SU-DHL-6 (cell line): ENCODE measurements around the gene CYP4X1.
"Not testable (repeated sequence)": the region's sequence is repeated elsewhere in the genome, so short reads cannot be mapped to it uniquely, and the experiment has no call there.

Experiments
- H2AFZ ChIP-seq: fragments of 200-600 bp; sonication (generic); 2 replicates; pipeline ENCODE4 v1.6.1; 2014; ENCODE audit warnings: low read depth, mild to moderate bottlenecking, moderate library complexity, mixed read lengths, antibody characterized with exemption, low read length; ENCODE audit not compliant: severe bottlenecking
- H3F3A ChIP-seq: fragments of 200-600 bp; shearing (Covaris generic); 2 replicates; pipeline ENCODE4 v1.6.0; 2016; ENCODE audit warnings: antibody characterized with exemption, mild to moderate bottlenecking; ENCODE audit not compliant: insufficient read depth
- H3K27ac ChIP-seq: fragments of 200-600 bp; sonication (generic); 2 replicates; pipeline ENCODE4 v1.5.1; 2016; ENCODE audit warnings: low read depth, mild to moderate bottlenecking, low read length, moderate library complexity, mixed read lengths
- H3K27me3 ChIP-seq: fragments of 200-600 bp; sonication (generic), shearing (Covaris generic); 2 replicates; pipeline ENCODE4 v1.6.0; 2014; ENCODE audit warnings: mild to moderate bottlenecking, low read length
- H3K36me3 ChIP-seq: fragments of 200-600 bp; sonication (generic); 2 replicates; pipeline ENCODE4 v1.6.1; 2014; ENCODE audit warnings: mild to moderate bottlenecking, low read length, mixed read lengths
- H3K4me2 ChIP-seq: fragments of 300-600, 200-600 bp; shearing (Covaris generic), sonication (generic); 2 replicates; pipeline ENCODE4 v1.6.0; 2014; ENCODE audit warnings: low read length, low read depth, mild to moderate bottlenecking; ENCODE audit not compliant: poor library complexity, severe bottlenecking
- H3K4me3 ChIP-seq: fragments of 200-600 bp; sonication (generic); 2 replicates; pipeline ENCODE4 v1.5.1; 2014; ENCODE audit warnings: antibody characterized with exemption, low read length, mild to moderate bottlenecking, mixed read lengths; ENCODE audit not compliant: insufficient read depth, poor library complexity, severe bottlenecking
- H3K79me2 ChIP-seq: fragments of 200-600 bp; sonication (generic); 2 replicates; pipeline ENCODE4 v1.6.1; 2014; ENCODE audit warnings: mild to moderate bottlenecking, low read length, moderate library complexity; ENCODE audit not compliant: insufficient read depth
- H3K9ac ChIP-seq: fragments of 200-600 bp; sonication (generic); 2 replicates; pipeline ENCODE4 v1.7.0; 2014; ENCODE audit warnings: mild to moderate bottlenecking, low read length
- H3K9me2 ChIP-seq: fragments of 200-600 bp; sonication (generic); replicated peaks from 2 replicates; pipeline ENCODE4 v1.6.1; 2014; ENCODE audit warnings: low read length; ENCODE audit not compliant: insufficient read depth
- H3K9me3 ChIP-seq: fragments of 200-600 bp; sonication (generic); 2 replicates; pipeline ENCODE4 v1.6.1; 2014; ENCODE audit warnings: low read length, mixed read lengths; ENCODE audit not compliant: insufficient read depth
- H4K20me1 ChIP-seq: fragments of 200-600 bp; sonication (generic); 2 replicates; pipeline ENCODE4 v1.6.1; 2014; ENCODE audit warnings: low read depth, mild to moderate bottlenecking, antibody characterized with exemption, low read length, moderate library complexity, mixed read lengths
- CTCF ChIP-seq: fragments of 200-600 bp; sonication (generic); IDR thresholded peaks from one replicate; pipeline ENCODE4 v1.5.1; 2017; ENCODE audit warnings: antibody characterized with exemption, mild to moderate bottlenecking, low read length, moderate library complexity; ENCODE audit not compliant: insufficient read depth, poor library complexity, severe bottlenecking
- EZH2phosphoT487 ChIP-seq: fragments of 200-600 bp; sonication (generic), shearing (Covaris generic); conservative IDR thresholded peaks from 2 replicates; pipeline ENCODE4 v1.6.1; 2018; ENCODE audit warnings: mild to moderate bottlenecking, antibody characterized with exemption, low read length, moderate library complexity, mixed read lengths

CYP4X1 gene

GRCh38 chr1:47003896-47004403 is 19.5 kb upstream of the CYP4X1 start:
- H3K79me2 ChIP-seq = no peaks in the 10 kb centered on the region
- H3K4me2 ChIP-seq = no peak overlapping the region
- TF ChIP-seq EZH2phosphoT487 = no peak
- TF ChIP-seq CTCF = no peak
- H2AFZ ChIP-seq = no peak overlapping the region
- no peaks in the 10 kb centered on the region for H3K9me2 ChIP-seq
- no peaks in the 10 kb centered on the region for H3F3A ChIP-seq
- H3K4me3 ChIP-seq = no peak overlapping the region
- H3K36me3 ChIP-seq = no peaks in the 10 kb centered on the region
- no peaks in the 10 kb centered on the region for H3K27me3 ChIP-seq
- no peaks in the 10 kb centered on the region for H3K9me3 ChIP-seq
- H3K9ac ChIP-seq = no peak overlapping the region
- H4K20me1 ChIP-seq = no peaks in the 10 kb centered on the region
- H3K27ac ChIP-seq = no peak overlapping the region

GRCh38 chr1:47006437-47006836 is 17.0 kb upstream of the CYP4X1 start:
- H2AFZ ChIP-seq, H3F3A ChIP-seq, H3K36me3 ChIP-seq, H3K4me3 ChIP-seq, H4K20me1 ChIP-seq, H3K9me2 ChIP-seq, H3K79me2 ChIP-seq, H3K27ac ChIP-seq, H3K27me3 ChIP-seq, H3K4me2 ChIP-seq, H3K9ac ChIP-seq, H3K9me3 ChIP-seq: not testable (repeated sequence)

- Histone ChIP-seq H3K27me3 (no peaks in the 10 kb centered on the region), H3K9me3 (no peaks in the 10 kb centered on the region), H3K4me2 (no peak overlapping the region), H4K20me1 (no peaks in the 10 kb centered on the region), H3K36me3 (no peaks in the 10 kb centered on the region), H3F3A (no peaks in the 10 kb centered on the region), H3K9ac (no peak overlapping the region), H3K79me2 (no peaks in the 10 kb centered on the region), H3K4me3 (no peak overlapping the region), H2AFZ (no peak overlapping the region), H3K27ac (no peak overlapping the region), H3K9me2 (no peaks in the 10 kb centered on the region)
- no peak for TF ChIP-seq CTCF
- TF ChIP-seq EZH2phosphoT487 = no peak
These were observed 10.2 kb upstream of the CYP4X1 start for GRCh38 chr1:47013293-47013692.

- no peaks in the 10 kb centered on the region for H3K9me2 ChIP-seq
- no peak for TF ChIP-seq CTCF
- TF ChIP-seq EZH2phosphoT487 = no peak
These were observed 2.4 kb upstream of the CYP4X1 start for GRCh38 chr1:47021070-47021469.

More at GRCh38 chr1:47021070-47021469, 2.4 kb upstream of the CYP4X1 start:
- Histone ChIP-seq H3K4me2 (no peak overlapping the region), H3K27me3 (no peaks in the 10 kb centered on the region), H3K9ac (no peak overlapping the region), H3K27ac (no peak overlapping the region), H3K79me2 (no peaks in the 10 kb centered on the region), H3K36me3 (no peaks in the 10 kb centered on the region), H4K20me1 (no peaks in the 10 kb centered on the region), H3K4me3 (no peak overlapping the region), H2AFZ (no peak overlapping the region), H3K9me3 (no peaks in the 10 kb centered on the region), H3F3A (no peaks in the 10 kb centered on the region)
